GM23248 (cell line): ENCODE results near the gene INO80.

Experiments
- EZH2 ChIP-seq: fragments of 200-600 bp; sonication (generic); IDR thresholded peaks from 2 replicates; pipeline ENCODE4 v1.6.1; 2018; ENCODE audit warnings: antibody characterized with exemption, mild to moderate bottlenecking; ENCODE audit not compliant: insufficient read depth, poor library complexity, severe bottlenecking
- EZH2phosphoT487 ChIP-seq: fragments of 200-600 bp; sonication (generic); IDR thresholded peaks from 2 replicates; pipeline ENCODE4 v1.6.1; 2018; ENCODE audit warnings: antibody characterized with exemption, moderate library complexity, mild to moderate bottlenecking, low read depth; ENCODE audit not compliant: insufficient read depth

DNA sequence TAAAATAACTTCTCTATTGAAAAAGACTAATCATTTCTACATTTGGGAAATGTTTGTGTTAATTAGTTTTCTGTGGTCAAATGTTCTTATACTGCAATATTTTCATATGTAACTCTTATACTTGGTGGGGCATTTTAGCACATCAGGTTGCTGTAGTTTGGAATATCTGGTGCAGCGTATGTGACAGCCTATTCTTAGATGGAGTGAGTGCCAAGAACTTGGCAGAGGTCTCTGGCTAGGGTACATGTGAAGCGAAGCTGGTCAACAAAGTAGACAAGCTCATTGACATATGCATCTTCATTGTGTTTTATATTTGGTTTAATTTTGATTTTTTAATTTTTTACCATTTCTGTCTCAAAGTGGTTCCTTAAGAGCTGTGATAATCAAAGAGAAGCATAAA is 109.6 kb downstream of the INO80 start:
- TF ChIP-seq EZH2 = no peak
- no peak for TF ChIP-seq EZH2phosphoT487
